Type B pancreatic cell (in vitro differentiated cells): ENCODE results near the gene FIBIN. TPM values are rescaled to one million over a fixed set of nuclear protein-coding genes. Genes with fewer than 3 reads are reported as not detected.

Experiments used
- DNase-seq: peaks from one replicate; pipeline ENCODE4 v3.0.0; 2021; ENCODE audit warnings: mixed read lengths; ENCODE audit not compliant: unreplicated experiment; ENCODE audit errors: extremely low spot score
- H3K27ac Mint-ChIP-seq: 2 replicates; pipeline ENCODE4 v1.8.0; 2021; ENCODE audit warnings: mild to moderate bottlenecking, mixed read lengths
- H3K27me3 Mint-ChIP-seq: 2 replicates; pipeline ENCODE4 v1.8.0; 2021; ENCODE audit warnings: mixed read lengths
- H3K36me3 Mint-ChIP-seq: 2 replicates; pipeline ENCODE4 v1.8.0; 2021; ENCODE audit warnings: mixed read lengths
- H3K4me1 Mint-ChIP-seq: one replicate; pipeline ENCODE4 v1.8.0; 2021; ENCODE audit warnings: mixed read lengths; ENCODE audit not compliant: unreplicated experiment
- H3K4me3 Mint-ChIP-seq: 2 replicates; pipeline ENCODE4 v1.8.0; 2021; ENCODE audit warnings: mild to moderate bottlenecking, mixed read lengths
- H3K9me3 Mint-ChIP-seq: 2 replicates; pipeline ENCODE4 v1.8.0; 2021; ENCODE audit warnings: mixed read lengths
- CTCF ChIP-seq: fragments of 200-600 bp; sonication (generic); conservative IDR thresholded peaks from 2 replicates; pipeline ENCODE4 v1.5.0; 2021; ENCODE audit warnings: antibody characterized with exemption, mild to moderate bottlenecking
- total RNA-seq: library from RNA; stranded (reverse); gene quantifications from 2 replicates; pipeline ENCODE4 v1.2.1, GENCODE V29; 2021; ENCODE audit warnings: low replicate concordance

FIBIN gene
- total RNA-seq, 1 donor from 2014 or later = 0.65 TPM

- no peak overlapping the region for H3K4me3 Mint-ChIP-seq
- H3K36me3 Mint-ChIP-seq = peaks cover 3% of the 10 kb centered on the region
- H3K27me3 Mint-ChIP-seq = peaks cover 8% of the 10 kb centered on the region
- H3K4me1 Mint-ChIP-seq = no peaks in the 10 kb centered on the region
- peaks cover 6% of the 10 kb centered on the region for H3K9me3 Mint-ChIP-seq
- DNase-seq = no peak
- no peak overlapping the region for H3K27ac Mint-ChIP-seq
- no peak for TF ChIP-seq CTCF
Observed at GRCh38 chr11:26985470-26985869, 8.4 kb upstream of the FIBIN start.

GRCh38 chr11:26985943-26986342 is 8.0 kb upstream of the FIBIN start:
- no peaks in the 10 kb centered on the region for H3K4me1 Mint-ChIP-seq
- no peak overlapping the region for H3K27ac Mint-ChIP-seq
- H3K36me3 Mint-ChIP-seq = peaks cover 3% of the 10 kb centered on the region
- no peak for DNase-seq
- no peak overlapping the region for H3K4me3 Mint-ChIP-seq
- no peak for TF ChIP-seq CTCF
- peaks cover 8% of the 10 kb centered on the region for H3K27me3 Mint-ChIP-seq
- peaks cover 6% of the 10 kb centered on the region for H3K9me3 Mint-ChIP-seq

GRCh38 chr11:26987272-26987671 is 6.6 kb upstream of the FIBIN start:
- Mint-ChIP-seq H3K9me3 (peaks cover 6% of the 10 kb centered on the region), H3K27me3 (peaks cover 8% of the 10 kb centered on the region), H3K4me3 (no peak overlapping the region), H3K4me1 (peaks cover 8% of the 10 kb centered on the region), H3K27ac (no peak overlapping the region), H3K36me3 (peaks cover 3% of the 10 kb centered on the region)
- DNase-seq = no peak
- TF ChIP-seq CTCF = no peak

- Mint-ChIP-seq H3K36me3 (peaks cover 3% of the 10 kb centered on the region), H3K4me1 (peaks cover 10% of the 10 kb centered on the region), H3K27ac (no peak overlapping the region), H3K9me3 (peaks cover 6% of the 10 kb centered on the region), H3K4me3 (no peak overlapping the region), H3K27me3 (peaks cover 8% of the 10 kb centered on the region)
- DNase-seq = no peak
- no peak for TF ChIP-seq CTCF
Observed at GRCh38 chr11:26987731-26988130, 6.2 kb upstream of the FIBIN start.

- TF ChIP-seq CTCF = no peak
- H3K4me3 Mint-ChIP-seq = no peak overlapping the region
- H3K27me3 Mint-ChIP-seq = peaks cover 22% of the 10 kb centered on the region
- H3K9me3 Mint-ChIP-seq = no peaks in the 10 kb centered on the region
- peaks cover 14% of the 10 kb centered on the region for H3K4me1 Mint-ChIP-seq
- H3K36me3 Mint-ChIP-seq = no peaks in the 10 kb centered on the region
- DNase-seq = no peak
- H3K27ac Mint-ChIP-seq = no peak overlapping the region
Observed at GRCh38 chr11:26992031-26992541, 1.8 kb upstream of the FIBIN start.

GRCh38 chr11:26994631-26995095 is 751 bp downstream of the FIBIN start:
- Mint-ChIP-seq H3K27me3 (peaks cover 17% of the 10 kb centered on the region), H3K36me3 (no peaks in the 10 kb centered on the region), H3K27ac (no peak overlapping the region), H3K9me3 (no peaks in the 10 kb centered on the region), H3K4me3 (peak overlapping the region; percentile 15), H3K4me1 (peaks cover 14% of the 10 kb centered on the region)
- no peak for DNase-seq
- TF ChIP-seq CTCF = no peak
